ENCODE measurements around the gene PXYLP1.

Gene PXYLP1

GRCh38 chr3:141266797-141267555 is 35.4 kb downstream of the PXYLP1 start:
- DNase-seq (ENCODE audit: low read depth), result no peak
- no peak overlapping the region for H3K4me3 ChIP-seq (ENCODE audit: low read depth, low read length)
- no peak for TF ChIP-seq CTCF (IDR thresholded peaks at IDR 0.05; ENCODE audit: low read depth, low read length)
- TF ChIP-seq MAX (IDR thresholded peaks at IDR 0.05; ENCODE audit: low read depth, low read length), result no peak
- no peak for TF ChIP-seq POLR2A (IDR thresholded peaks at IDR 0.05; ENCODE audit: extremely low read depth, insufficient read length)
- TF ChIP-seq MYC (IDR thresholded peaks at IDR 0.05; ENCODE audit: low read depth, low read length), result no peak

- DNase-seq (ENCODE audit: low read depth), result no peak
- no peak overlapping the region for H3K4me3 ChIP-seq (ENCODE audit: low read depth, low read length)
- TF ChIP-seq MAX (IDR thresholded peaks at IDR 0.05; ENCODE audit: low read depth, low read length), result no peak
- TF ChIP-seq MYC (IDR thresholded peaks at IDR 0.05; ENCODE audit: low read depth, low read length), result no peak
- no peak for TF ChIP-seq CTCF (IDR thresholded peaks at IDR 0.05; ENCODE audit: low read depth, low read length)
- TF ChIP-seq POLR2A (IDR thresholded peaks at IDR 0.05; ENCODE audit: extremely low read depth, insufficient read length), result no peak
Observed at GRCh38 chr3:141267629-141268028, 36.0 kb downstream of the PXYLP1 start.

GRCh38 chr3:141268306-141268705 is 36.7 kb downstream of the PXYLP1 start:
- TF ChIP-seq MAX (IDR thresholded peaks at IDR 0.05; ENCODE audit: low read depth, low read length) (no peak), POLR2A (IDR thresholded peaks at IDR 0.05; ENCODE audit: extremely low read depth, insufficient read length) (no peak), CTCF (IDR thresholded peaks at IDR 0.05; ENCODE audit: low read depth, low read length) (no peak), MYC (IDR thresholded peaks at IDR 0.05; ENCODE audit: low read depth, low read length) (no peak)
- no peak for DNase-seq (ENCODE audit: low read depth)
- no peak overlapping the region for H3K4me3 ChIP-seq (ENCODE audit: low read depth, low read length)

GRCh38 chr3:141268791-141269190 is 37.2 kb downstream of the PXYLP1 start:
- no peak for TF ChIP-seq MAX (IDR thresholded peaks at IDR 0.05; ENCODE audit: low read depth, low read length)
- no peak for TF ChIP-seq POLR2A (IDR thresholded peaks at IDR 0.05; ENCODE audit: extremely low read depth, insufficient read length)
- no peak for TF ChIP-seq MYC (IDR thresholded peaks at IDR 0.05; ENCODE audit: low read depth, low read length)
- no peak for TF ChIP-seq CTCF (IDR thresholded peaks at IDR 0.05; ENCODE audit: low read depth, low read length)
- DNase-seq (ENCODE audit: low read depth), result no peak
- no peak overlapping the region for H3K4me3 ChIP-seq (ENCODE audit: low read depth, low read length)

- DNase-seq (ENCODE audit: low read depth), result no peak
- H3K4me3 ChIP-seq (ENCODE audit: low read depth, low read length), result no peak overlapping the region
- TF ChIP-seq CTCF (IDR thresholded peaks at IDR 0.05; ENCODE audit: low read depth, low read length) (no peak), MAX (IDR thresholded peaks at IDR 0.05; ENCODE audit: low read depth, low read length) (no peak), MYC (IDR thresholded peaks at IDR 0.05; ENCODE audit: low read depth, low read length) (no peak), POLR2A (IDR thresholded peaks at IDR 0.05; ENCODE audit: extremely low read depth, insufficient read length) (no peak)
Observed at GRCh38 chr3:141269961-141270360, 38.3 kb downstream of the PXYLP1 start.

Data from NB4 (cell line).